Mesendoderm (in vitro differentiated cells): Measurements from ENCODE around the gene FGF1.

Source experiments
- DNase-seq: peaks from one replicate; pipeline ENCODE4 v3.0.0; 2013
- H2AK5ac ChIP-seq: 2 replicates; pipeline ENCODE4 v1.6.1; 2013; ENCODE audit warnings: low read length, inconsistent platforms
- H2BK120ac ChIP-seq: 2 replicates; pipeline ENCODE4 v1.6.1; 2013; ENCODE audit warnings: low read depth, mild to moderate bottlenecking, low read length, moderate library complexity, mixed read lengths
- H2BK15ac ChIP-seq: replicated peaks from 2 replicates; pipeline ENCODE4 v1.6.1; 2013; ENCODE audit warnings: low read depth, mild to moderate bottlenecking, moderate library complexity
- H2BK5ac ChIP-seq: 2 replicates; pipeline ENCODE4 v1.6.1; 2013; ENCODE audit warnings: low read length, inconsistent platforms
- H3K18ac ChIP-seq: 2 replicates; pipeline ENCODE4 v1.6.1; 2013; ENCODE audit warnings: mild to moderate bottlenecking, low read length, mixed read lengths
- H3K23ac ChIP-seq: one replicate; pipeline ENCODE4 v1.6.1; 2013; ENCODE audit warnings: low read length
- H3K27ac ChIP-seq: 2 replicates; pipeline ENCODE4 v1.5.1; 2013; ENCODE audit warnings: low read depth, mild to moderate bottlenecking, inconsistent platforms, low read length, moderate library complexity
- H3K27me3 ChIP-seq: 2 replicates; pipeline ENCODE4 v1.6.1; 2013; ENCODE audit warnings: low read length, control low read depth, mild to moderate bottlenecking, inconsistent platforms; ENCODE audit not compliant: insufficient read depth, poor library complexity
- H3K36me3 ChIP-seq: 2 replicates; pipeline ENCODE4 v1.6.1; 2013; ENCODE audit warnings: low read length, inconsistent platforms; ENCODE audit not compliant: control insufficient read depth, insufficient read depth
- H3K4ac ChIP-seq: one replicate; pipeline ENCODE4 v1.6.1; 2013; ENCODE audit warnings: low read depth, mild to moderate bottlenecking, low read length, moderate library complexity
- H3K4me1 ChIP-seq: 2 replicates; pipeline ENCODE4 v1.6.1; 2013; ENCODE audit warnings: low read depth, low read length, inconsistent platforms; ENCODE audit not compliant: control insufficient read depth
- H3K4me2 ChIP-seq: 2 replicates; pipeline ENCODE4 v1.6.1; 2013; ENCODE audit warnings: low read length
- H3K4me3 ChIP-seq: 2 replicates; pipeline ENCODE4 v1.5.1; 2013; ENCODE audit warnings: mild to moderate bottlenecking, low read length
- H3K56ac ChIP-seq: one replicate; pipeline ENCODE4 v1.6.1; 2013; ENCODE audit warnings: low read length
- H3K79me1 ChIP-seq: 2 replicates; pipeline ENCODE4 v1.6.1; 2013; ENCODE audit warnings: low read length, inconsistent platforms
- H3K79me2 ChIP-seq: 2 replicates; pipeline ENCODE4 v1.6.1; 2013; ENCODE audit warnings: mild to moderate bottlenecking, low read length; ENCODE audit not compliant: control insufficient read depth, insufficient read depth
- H3K9ac ChIP-seq: 2 replicates; pipeline ENCODE4 v1.6.1; 2013; ENCODE audit warnings: low read length, inconsistent platforms
- H4K5ac ChIP-seq: one replicate; pipeline ENCODE4 v1.6.1; 2013; ENCODE audit warnings: low read length
- H4K8ac ChIP-seq: one replicate; pipeline ENCODE4 v1.6.1; 2013; ENCODE audit warnings: low read depth, mild to moderate bottlenecking, control low read depth, low read length, moderate library complexity
- WGBS: extraction: QIAGEN DNeasy Blood & Tissue Kit; methylation state at CpG from one replicate; pipeline ENCODE4 v1.1.7; 2013; ENCODE audit warnings: low lambda C conversion rate, missing lambda C conversion rate; ENCODE audit not compliant: insufficient coverage; ENCODE audit errors: extremely low coverage; 5-methylcytosine and 5-hydroxymethylcytosine counted together

The FGF1 gene

DNA sequence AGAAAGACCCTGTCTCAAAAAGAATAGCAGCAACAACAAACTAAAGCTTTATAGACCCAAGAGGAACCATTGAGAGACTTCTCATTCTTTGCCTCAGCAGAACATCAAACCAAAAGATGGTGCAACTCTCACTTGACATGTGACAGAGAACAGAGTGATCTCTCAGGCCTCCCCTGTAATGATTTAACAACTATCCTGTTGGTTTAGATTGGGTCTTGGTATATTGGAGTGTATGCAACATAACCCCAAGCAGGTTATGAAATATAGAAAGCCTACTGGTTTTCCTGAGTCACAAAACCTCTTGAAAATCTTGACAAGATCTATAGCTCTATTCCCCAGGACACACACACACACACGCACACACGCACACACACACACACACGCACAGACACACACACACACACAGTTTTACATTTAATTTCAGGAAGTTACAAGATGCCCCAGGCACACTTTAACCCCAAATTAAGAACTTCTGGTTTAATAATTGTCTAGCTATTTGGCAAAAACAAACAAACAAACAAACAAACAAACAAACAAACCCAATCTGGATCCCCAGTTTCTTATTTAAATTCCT, 6.5 kb upstream of the FGF1 start:
- Histone ChIP-seq H3K27ac (no peak overlapping the region), H3K79me2 (no peaks in the 10 kb centered on the region)

DNA sequence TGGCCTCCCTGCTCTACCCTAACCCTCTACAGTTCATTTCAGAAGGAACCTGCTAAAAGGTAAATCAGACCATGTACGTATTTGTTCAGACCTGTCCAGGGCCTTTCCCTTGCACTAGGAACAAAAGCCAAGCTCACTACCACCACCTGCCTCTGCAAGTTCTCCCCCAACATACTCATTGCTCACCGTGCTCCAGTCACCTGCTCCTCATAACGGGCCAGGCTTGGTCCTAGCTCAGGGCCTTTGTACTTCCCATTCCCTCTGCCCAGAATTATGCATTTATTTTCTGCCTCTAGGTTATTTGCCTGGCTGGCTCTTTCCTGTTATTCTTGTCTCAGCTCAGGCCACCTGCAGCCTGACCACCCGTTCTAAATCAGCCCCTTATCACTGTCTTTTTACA, 4.8 kb upstream of the FGF1 start:
- Histone ChIP-seq H2BK5ac (no peak overlapping the region), H3K36me3 (no peaks in the 10 kb centered on the region), H3K56ac (no peak overlapping the region), H3K4me1 (peaks cover 2% of the 10 kb centered on the region), H2AK5ac (no peak overlapping the region), H4K8ac (no peak overlapping the region), H2BK15ac (no peak overlapping the region), H3K4me2 (no peak overlapping the region), H3K79me1 (no peaks in the 10 kb centered on the region), H3K4ac (no peak overlapping the region), H3K9ac (no peak overlapping the region), H4K5ac (no peak overlapping the region), H3K4me3 (no peak overlapping the region), H3K27ac (no peak overlapping the region), H3K18ac (no peak overlapping the region), H2BK120ac (no peak overlapping the region), H3K23ac (no peak overlapping the region), H3K79me2 (no peaks in the 10 kb centered on the region), H3K27me3 (no peaks in the 10 kb centered on the region)
- 100% methylated on average over 1 of the region's 4 CpGs for WGBS
- no peak for DNase-seq

More for the DNA sequence above, 6.5 kb upstream of the FGF1 start:
- Histone ChIP-seq H3K36me3 (no peaks in the 10 kb centered on the region), H4K5ac (no peak overlapping the region), H3K27me3 (no peaks in the 10 kb centered on the region), H3K4me3 (no peak overlapping the region), H3K79me1 (no peaks in the 10 kb centered on the region), H2BK120ac (no peak overlapping the region), H2BK5ac (no peak overlapping the region), H3K56ac (no peak overlapping the region), H3K9ac (no peak overlapping the region), H4K8ac (no peak overlapping the region), H3K4me1 (peaks cover 2% of the 10 kb centered on the region), H3K4me2 (no peak overlapping the region), H2AK5ac (no peak overlapping the region), H3K4ac (no peak overlapping the region), H2BK15ac (no peak overlapping the region), H3K18ac (no peak overlapping the region), H3K23ac (no peak overlapping the region)
- WGBS = no CpG with 5 or more reads among the region's 3 CpGs
- no peak for DNase-seq

- peaks cover 8% of the 10 kb centered on the region for H3K4me1 ChIP-seq
- H3K23ac ChIP-seq = no peak overlapping the region
- H3K79me1 ChIP-seq = no peaks in the 10 kb centered on the region
- H3K4ac ChIP-seq = no peak overlapping the region
- no peak overlapping the region for H3K4me2 ChIP-seq
- H2BK5ac ChIP-seq = no peak overlapping the region
- H4K8ac ChIP-seq = no peak overlapping the region
- H3K18ac ChIP-seq = no peak overlapping the region
- WGBS = no CpG with 5 or more reads among the region's 5 CpGs
- no peaks in the 10 kb centered on the region for H3K79me2 ChIP-seq
- no peak for DNase-seq
- H2AK5ac ChIP-seq = no peak overlapping the region
- no peaks in the 10 kb centered on the region for H3K27me3 ChIP-seq
- no peak overlapping the region for H2BK15ac ChIP-seq
- H3K4me3 ChIP-seq = no peak overlapping the region
- H3K9ac ChIP-seq = no peak overlapping the region
- H2BK120ac ChIP-seq = no peak overlapping the region
- no peak overlapping the region for H3K27ac ChIP-seq
- H4K5ac ChIP-seq = no peak overlapping the region
- no peak overlapping the region for H3K56ac ChIP-seq
- no peaks in the 10 kb centered on the region for H3K36me3 ChIP-seq
These were observed 3.2 kb upstream of the FGF1 start for GRCh38 chr5:142689081-142689480.

DNA sequence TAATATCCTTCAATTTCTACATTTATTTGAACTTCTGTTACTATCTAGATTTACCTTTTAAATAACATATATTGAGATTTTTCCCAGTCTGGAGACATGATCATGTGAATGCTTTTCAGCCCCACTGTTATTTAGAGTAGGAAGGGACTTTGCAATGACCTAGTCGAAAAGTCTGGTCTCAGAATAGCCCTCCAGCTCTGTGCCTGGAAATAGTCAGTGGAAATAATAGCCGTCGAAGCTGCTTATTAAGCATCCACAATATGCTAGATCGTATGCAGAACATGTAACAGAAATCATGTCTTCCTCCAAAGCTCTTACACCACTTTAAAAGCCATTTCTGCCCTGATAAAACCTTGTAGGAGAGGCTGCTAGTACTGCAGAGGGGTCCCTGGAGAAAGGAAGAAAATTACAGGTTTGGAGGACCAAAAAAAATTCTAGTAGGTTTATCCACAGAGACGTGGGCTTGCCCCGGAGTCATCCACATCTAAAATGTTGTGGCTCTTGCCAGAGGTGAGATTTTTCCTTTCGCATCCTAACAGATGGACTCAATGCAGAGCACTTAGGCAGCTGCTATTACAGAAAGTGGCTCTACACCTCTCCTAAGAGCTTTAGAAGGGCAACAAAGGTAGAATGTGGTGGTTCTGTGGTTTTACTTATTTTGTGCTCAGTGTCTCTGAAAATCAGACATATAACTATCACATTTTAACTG, 2.5 kb upstream of the FGF1 start:
- no CpG with 5 or more reads among the region's 7 CpGs for WGBS
- H3K4me1 ChIP-seq = peaks cover 9% of the 10 kb centered on the region
- no peak overlapping the region for H3K27ac ChIP-seq
- no peaks in the 10 kb centered on the region for H3K79me1 ChIP-seq
- no peak overlapping the region for H3K4me2 ChIP-seq
- no peak overlapping the region for H2BK120ac ChIP-seq
- H3K4me3 ChIP-seq = no peak overlapping the region
- no peaks in the 10 kb centered on the region for H3K27me3 ChIP-seq
- no peaks in the 10 kb centered on the region for H3K36me3 ChIP-seq
- no peaks in the 10 kb centered on the region for H3K79me2 ChIP-seq
- H3K18ac ChIP-seq = no peak overlapping the region
- H4K8ac ChIP-seq = no peak overlapping the region
- no peak overlapping the region for H3K9ac ChIP-seq
- H3K4ac ChIP-seq = no peak overlapping the region
- DNase-seq = no peak
- no peak overlapping the region for H3K56ac ChIP-seq
- no peak overlapping the region for H3K23ac ChIP-seq
- H2BK15ac ChIP-seq = no peak overlapping the region
- no peak overlapping the region for H2AK5ac ChIP-seq
- no peak overlapping the region for H2BK5ac ChIP-seq
- no peak overlapping the region for H4K5ac ChIP-seq

GRCh38 chr5:142686968-142687367, 1.1 kb upstream of the FGF1 start:
- no peak overlapping the region for H3K18ac ChIP-seq
- H2BK120ac ChIP-seq = no peak overlapping the region
- no peaks in the 10 kb centered on the region for H3K36me3 ChIP-seq
- peaks cover 9% of the 10 kb centered on the region for H3K4me1 ChIP-seq
- DNase-seq = no peak
- H3K4ac ChIP-seq = no peak overlapping the region
- no peaks in the 10 kb centered on the region for H3K79me1 ChIP-seq
- no peak overlapping the region for H4K5ac ChIP-seq
- no peak overlapping the region for H2BK15ac ChIP-seq
- no peak overlapping the region for H3K27ac ChIP-seq
- H3K4me3 ChIP-seq = no peak overlapping the region
- no peaks in the 10 kb centered on the region for H3K79me2 ChIP-seq
- H2BK5ac ChIP-seq = no peak overlapping the region
- no peak overlapping the region for H3K23ac ChIP-seq
- H3K27me3 ChIP-seq = no peaks in the 10 kb centered on the region
- H3K9ac ChIP-seq = no peak overlapping the region
- no peak overlapping the region for H2AK5ac ChIP-seq
- H4K8ac ChIP-seq = no peak overlapping the region
- H3K56ac ChIP-seq = no peak overlapping the region
- H3K4me2 ChIP-seq = no peak overlapping the region
- no CpG with 5 or more reads among the region's 4 CpGs for WGBS
